ENCODE data around the gene COL6A3.

COL6A3 gene

DNA sequence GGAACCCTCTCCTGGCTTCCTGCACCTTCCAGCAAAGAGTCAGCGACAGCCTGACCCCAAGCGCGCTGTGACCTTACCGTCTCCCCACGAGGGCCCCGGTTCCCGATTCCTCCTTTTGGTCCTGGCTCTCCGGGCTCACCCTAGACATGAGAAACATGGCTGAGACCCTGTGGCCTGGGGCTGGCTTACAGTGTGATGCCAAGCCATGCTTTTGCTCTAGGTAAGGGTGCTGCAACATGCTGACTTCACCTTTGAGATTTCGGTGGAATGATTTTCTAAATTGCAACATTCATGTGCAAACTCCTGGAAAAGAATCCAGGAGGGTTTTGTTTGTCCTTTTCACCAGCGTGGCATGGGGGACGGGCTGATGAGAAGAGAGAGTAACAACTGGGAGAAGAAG lies 63.9 kb downstream of the COL6A3 start:
- no peak for DNase-seq (ENCODE audit: low spot score)

DNA sequence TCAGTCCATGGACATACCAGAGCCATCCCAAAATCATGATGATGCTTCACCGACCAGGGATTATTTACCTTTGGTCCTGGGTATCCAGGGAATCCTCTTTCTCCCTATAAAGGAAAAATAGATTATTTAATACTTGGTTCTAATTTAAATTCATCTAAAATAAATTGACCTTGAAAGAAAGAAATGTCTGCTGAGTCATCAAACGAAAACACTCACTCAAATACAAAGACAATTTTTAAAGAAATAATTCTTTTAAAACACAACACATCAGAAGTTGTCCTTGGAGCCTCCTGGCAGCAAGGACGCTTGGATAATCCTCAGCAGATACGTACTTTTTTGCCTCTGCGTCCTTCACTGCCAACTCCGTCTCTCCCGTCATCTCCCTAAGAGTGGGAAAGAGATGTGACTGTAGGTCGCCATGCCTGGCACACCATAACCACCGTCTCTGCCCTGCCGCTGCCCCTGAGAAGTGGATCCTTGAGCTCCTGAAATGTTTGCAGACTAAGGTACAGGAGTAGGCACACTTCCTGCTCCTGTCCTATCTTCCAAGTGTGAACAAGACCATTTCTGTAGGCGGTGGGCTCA lies 65.6 kb downstream of the COL6A3 start:
- DNase-seq (ENCODE audit: low spot score), result no peak

- DNase-seq (ENCODE audit: low spot score), result peak; percentile 32
These were observed 67.9 kb downstream of the COL6A3 start for GRCh38 chr2:237345891-237346640.

GRCh38 chr2:237345411-237345810 lies 68.6 kb downstream of the COL6A3 start:
- no peak for DNase-seq (ENCODE audit: low spot score)

DNA sequence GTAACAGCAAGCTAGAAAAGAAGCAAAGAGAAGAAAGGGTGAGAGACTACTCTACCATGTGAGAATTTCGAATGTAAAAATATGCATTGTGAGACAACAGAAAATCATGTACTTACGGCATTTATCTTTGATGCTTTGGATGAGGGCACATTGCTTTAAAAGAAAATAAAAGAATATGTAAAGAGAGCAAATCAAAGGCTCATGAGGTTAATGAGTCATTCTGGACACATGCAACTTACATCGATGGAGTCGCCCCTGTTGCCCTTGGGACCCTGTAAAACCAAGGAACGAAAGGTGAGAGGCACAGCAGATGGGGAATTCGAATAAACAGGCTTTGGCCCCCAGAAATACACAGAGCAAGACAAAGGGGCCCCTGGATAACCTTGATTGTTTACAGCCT lies 69.0 kb downstream of the COL6A3 start:
- no peak for DNase-seq (ENCODE audit: low spot score)

DNA sequence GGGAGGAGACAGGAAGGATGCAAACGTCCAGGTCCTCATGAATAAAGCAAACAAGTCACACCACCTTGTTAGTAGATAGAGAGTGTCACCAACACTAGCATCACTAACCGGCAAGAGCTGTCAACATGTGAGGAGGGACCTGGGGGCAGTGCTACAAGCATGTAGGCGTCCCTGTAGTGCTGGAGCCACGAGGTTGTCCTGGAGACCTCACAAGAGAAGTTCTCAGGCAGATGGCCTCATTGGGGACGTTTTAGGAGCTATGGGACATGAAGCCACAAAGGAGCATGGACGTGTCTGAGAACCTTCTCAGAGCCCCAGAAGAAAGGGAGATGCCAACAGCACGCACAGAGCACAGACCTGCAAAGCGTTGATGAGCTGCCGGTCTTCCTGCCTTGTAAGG lies 70.0 kb downstream of the COL6A3 start:
- DNase-seq (ENCODE audit: low spot score), result no peak

GRCh38 chr2:237341872-237342271 lies 72.1 kb downstream of the COL6A3 start:
- DNase-seq (ENCODE audit: low spot score), result no peak

DNA sequence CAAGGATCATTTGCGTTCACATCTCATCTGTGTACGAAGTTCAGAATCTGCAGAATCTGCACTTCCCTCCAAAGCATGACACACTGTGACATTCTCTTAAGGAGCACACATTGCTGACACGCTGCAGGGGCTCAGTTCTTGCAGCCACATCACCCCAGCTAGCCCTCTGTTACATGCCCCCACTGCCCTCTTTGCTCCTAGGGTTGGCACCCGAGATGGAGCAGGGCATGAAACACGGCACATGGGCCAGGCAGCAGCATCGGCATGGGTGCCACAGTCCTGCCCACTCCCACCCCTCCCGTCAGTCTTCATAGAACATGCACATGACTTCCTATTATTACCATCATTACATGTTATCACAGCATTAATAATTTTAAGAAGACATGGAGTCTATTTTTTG lies 76.4 kb downstream of the COL6A3 start:
- DNase-seq (ENCODE audit: low spot score), result no peak

DNA sequence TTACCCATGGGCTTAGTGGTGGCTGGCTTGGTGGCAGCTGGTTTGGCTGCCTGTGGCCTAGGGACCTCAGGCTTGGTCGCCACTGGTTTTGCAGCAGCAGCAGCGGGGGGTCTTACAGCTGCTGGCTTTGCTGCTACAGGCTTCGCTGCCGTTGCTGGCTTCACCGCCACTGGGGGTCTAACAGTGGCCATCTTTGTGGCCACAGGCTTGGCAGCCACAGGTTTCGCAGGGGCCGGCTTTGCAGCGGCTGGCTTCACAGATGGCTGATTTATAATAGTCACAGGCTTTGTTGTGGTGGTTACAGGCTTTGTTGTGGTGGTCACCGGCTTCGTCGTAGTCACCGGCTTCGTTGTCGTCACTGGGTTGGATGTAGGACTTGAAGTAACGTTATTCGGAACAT lies 77.8 kb downstream of the COL6A3 start:
- DNase-seq (ENCODE audit: low spot score), result no peak

GRCh38 chr2:237333748-237334147 lies 80.2 kb downstream of the COL6A3 start:
- no peak for DNase-seq (ENCODE audit: low spot score)

- DNase-seq (ENCODE audit: low spot score), result no peak
These were observed 83.4 kb downstream of the COL6A3 start for GRCh38 chr2:237330541-237330940.

GRCh38 chr2:237327175-237327950 lies 86.6 kb downstream of the COL6A3 start:
- DNase-seq (ENCODE audit: low spot score), result no peak

GRCh38 chr2:237326266-237327171 lies 87.4 kb downstream of the COL6A3 start:
- DNase-seq (ENCODE audit: low spot score), result no peak

- DNase-seq (ENCODE audit: low spot score), result no peak
These were observed 89.1 kb downstream of the COL6A3 start for GRCh38 chr2:237324837-237325236.

DNA sequence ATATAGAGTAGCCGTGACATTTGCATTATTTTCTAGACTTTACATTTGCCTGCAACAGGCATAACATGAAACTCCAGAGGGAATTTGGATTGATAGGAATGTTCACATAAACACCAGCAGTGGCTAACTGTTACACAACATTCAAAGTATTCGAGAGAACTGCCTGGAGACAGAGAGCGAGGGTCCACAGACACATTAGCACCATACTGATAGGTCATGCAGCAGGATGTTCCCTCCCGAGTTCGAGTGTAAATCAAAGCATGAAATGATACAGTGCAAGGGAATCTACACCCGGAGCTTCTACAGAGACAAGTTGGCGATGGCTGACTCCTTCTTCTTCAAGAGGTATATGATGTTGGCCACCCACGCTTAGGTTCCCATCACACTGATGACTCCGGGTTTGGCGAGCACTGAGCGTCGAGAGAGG lies 89.5 kb downstream of the COL6A3 start:
- DNase-seq (ENCODE audit: low spot score), result no peak

- DNase-seq (ENCODE audit: low spot score), result no peak
These were observed 90.3 kb downstream of the COL6A3 start for GRCh38 chr2:237323656-237324055.

DNA sequence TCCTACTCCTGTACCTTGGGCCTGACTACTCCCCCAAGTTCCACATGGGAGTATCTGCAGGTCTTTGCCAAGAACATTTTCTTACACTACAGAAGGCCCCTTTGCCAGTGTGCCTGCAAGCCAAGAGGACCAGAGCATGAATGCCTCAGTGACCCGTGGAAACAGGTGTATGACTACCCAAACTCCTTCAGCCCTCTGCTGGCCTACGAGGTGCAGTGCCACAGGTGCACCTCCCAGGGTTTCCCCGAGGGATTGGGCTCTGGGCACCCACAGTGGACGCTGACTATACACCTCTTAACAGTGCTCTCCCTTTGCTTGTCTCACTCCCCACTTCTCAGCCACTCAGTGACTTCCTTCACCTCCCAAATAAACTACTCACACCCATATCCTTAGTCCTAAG lies 91.4 kb downstream of the COL6A3 start:
- no peak for DNase-seq (ENCODE audit: low spot score)

- DNase-seq (ENCODE audit: low spot score), result no peak
These were observed 92.2 kb downstream of the COL6A3 start for GRCh38 chr2:237321746-237322145.

GRCh38 chr2:237320801-237321560 lies 93.0 kb downstream of the COL6A3 start:
- DNase-seq (ENCODE audit: low spot score), result no peak

DNA sequence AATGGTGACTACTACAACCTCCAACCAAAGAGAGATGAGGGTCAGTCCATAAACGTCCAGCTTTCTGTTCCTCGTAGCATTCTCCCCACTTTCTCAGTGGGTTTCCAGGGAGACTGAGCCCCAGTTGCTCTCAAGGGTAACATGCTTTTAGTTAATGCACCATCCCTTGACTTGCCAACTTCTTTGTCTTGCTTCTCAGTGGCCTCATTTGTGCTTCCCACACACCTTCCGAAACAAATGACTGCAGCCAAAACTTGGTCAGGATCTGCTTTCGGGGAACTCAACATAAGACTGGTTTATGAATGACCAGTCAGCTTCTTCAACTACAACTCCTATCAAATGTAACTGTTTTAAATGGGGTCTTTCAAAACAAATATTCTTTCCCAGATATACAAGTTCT lies 94.1 kb downstream of the COL6A3 start:
- DNase-seq (ENCODE audit: low spot score), result no peak

DNA sequence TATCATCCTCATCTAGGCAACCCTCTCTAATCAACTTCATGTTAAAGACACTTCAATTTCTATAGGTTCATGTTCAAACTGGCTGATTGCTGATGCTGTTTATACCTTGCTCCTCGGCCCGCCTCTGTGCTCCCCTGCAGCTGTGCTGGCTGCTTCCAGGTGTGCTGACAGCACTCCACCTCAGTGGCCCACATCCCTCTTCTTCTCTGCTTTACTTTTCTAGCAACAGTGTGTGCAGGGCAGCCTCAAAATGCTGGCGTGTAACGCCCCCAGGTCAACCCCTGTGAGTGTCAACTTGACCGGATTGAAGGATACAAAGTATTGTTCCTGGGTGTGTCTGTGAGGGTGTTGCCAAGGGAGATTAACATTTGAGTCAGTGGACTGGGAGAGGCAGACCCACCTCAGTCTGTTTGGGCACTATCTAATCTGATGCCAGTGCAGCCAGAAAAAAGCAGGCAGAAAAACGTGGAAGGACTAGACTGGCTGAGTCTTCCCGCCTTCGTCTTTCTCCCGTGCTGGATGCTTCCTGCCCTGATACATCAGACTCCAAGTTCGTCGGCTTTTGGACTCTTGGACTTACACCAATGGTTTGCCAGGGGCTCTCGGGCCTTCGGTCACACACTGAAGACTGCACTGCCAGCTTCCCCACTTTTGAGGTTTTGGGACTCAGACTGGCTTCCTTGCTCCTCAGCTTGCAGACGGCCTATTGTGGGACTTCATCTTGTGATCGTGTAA lies 94.7 kb downstream of the COL6A3 start:
- DNase-seq (ENCODE audit: low spot score), result no peak
